Eye (tissue), 1 donor: ENCODE results near the gene XRCC4.
A peak's percentile ranks its signal among the peaks of the same experiment; 100 is the strongest.
"Not testable (repeated sequence)": the region's sequence is repeated elsewhere in the genome, so short reads cannot be mapped to it uniquely, and the experiment has no call there.

Source experiments
- DNase-seq: peaks from one replicate; pipeline ENCODE4 v3.0.0-alpha.2; 2015

The XRCC4 gene

GRCh38 chr5:83118976-83119375, 41.6 kb downstream of the XRCC4 start:
- no peak for DNase-seq

- DNase-seq = no peak
Observed at GRCh38 chr5:83124593-83124992, 47.2 kb downstream of the XRCC4 start.

GRCh38 chr5:83125560-83125959, 48.2 kb downstream of the XRCC4 start:
- DNase-seq = no peak

GRCh38 chr5:83126501-83126900, 49.2 kb downstream of the XRCC4 start:
- no peak for DNase-seq

- DNase-seq = no peak
Observed at GRCh38 chr5:83133797-83134196, 56.5 kb downstream of the XRCC4 start.

- DNase-seq = no peak
Observed at GRCh38 chr5:83142526-83142925, 65.2 kb downstream of the XRCC4 start.

- DNase-seq = no peak
Observed at GRCh38 chr5:83145241-83145640, 67.9 kb downstream of the XRCC4 start.

- peak; percentile 29 for DNase-seq
Observed at GRCh38 chr5:83145882-83146331, 68.6 kb downstream of the XRCC4 start.

- no peak for DNase-seq
Observed at GRCh38 chr5:83146441-83146840, 69.1 kb downstream of the XRCC4 start.

GRCh38 chr5:83147593-83147992, 70.2 kb downstream of the XRCC4 start:
- no peak for DNase-seq

GRCh38 chr5:83148370-83148769, 71.0 kb downstream of the XRCC4 start:
- DNase-seq = no peak

- no peak for DNase-seq
Observed at GRCh38 chr5:83149671-83150070, 72.3 kb downstream of the XRCC4 start.

GRCh38 chr5:83151821-83152220, 74.5 kb downstream of the XRCC4 start:
- no peak for DNase-seq

GRCh38 chr5:83152996-83153395, 75.6 kb downstream of the XRCC4 start:
- not testable (repeated sequence) for DNase-seq

GRCh38 chr5:83156001-83156400, 78.7 kb downstream of the XRCC4 start:
- no peak for DNase-seq

GRCh38 chr5:83157163-83157562, 79.8 kb downstream of the XRCC4 start:
- no peak for DNase-seq

- peak; percentile 31 for DNase-seq
Observed at GRCh38 chr5:83162601-83163000, 85.3 kb downstream of the XRCC4 start.

GRCh38 chr5:83167538-83167937, 90.2 kb downstream of the XRCC4 start:
- no peak for DNase-seq

GRCh38 chr5:83169571-83170337, 92.4 kb downstream of the XRCC4 start:
- no peak for DNase-seq

GRCh38 chr5:83172011-83172410, 94.7 kb downstream of the XRCC4 start:
- DNase-seq = no peak

GRCh38 chr5:83172655-83173054, 95.3 kb downstream of the XRCC4 start:
- peak; percentile 19 for DNase-seq

- DNase-seq = no peak
Observed at GRCh38 chr5:83173826-83174225, 96.5 kb downstream of the XRCC4 start.

- no peak for DNase-seq
Observed at GRCh38 chr5:83177803-83178202, 100.5 kb downstream of the XRCC4 start.

- DNase-seq = no peak
Observed at GRCh38 chr5:83179966-83180365, 102.6 kb downstream of the XRCC4 start.

- no peak for DNase-seq
Observed at GRCh38 chr5:83184534-83184933, 107.2 kb downstream of the XRCC4 start.
